Measurements from ENCODE around the gene ENSA.
"Not testable (repeated sequence)": the region's sequence is repeated elsewhere in the genome, so short reads cannot be mapped to it uniquely, and the experiment has no call there.

ENSA gene

GRCh38 chr1:150654635-150655034 is 25.2 kb upstream of the ENSA start:
- H3K9ac ChIP-seq (ENCODE audit: low read depth, low read length, poor library complexity); H2AK5ac ChIP-seq (ENCODE audit: low read depth, low read length); H4K8ac ChIP-seq (ENCODE audit: low read depth, low read length); H3K4me3 ChIP-seq (ENCODE audit: low read length in 2 of 2); H2BK120ac ChIP-seq (ENCODE audit: low read depth, low read length); H3K36me3 ChIP-seq (replicated peaks in 1 of 2; ENCODE audit: control insufficient read depth in 2 of 2, insufficient read depth in 2 of 2, low read length in 2 of 2); H3K23ac ChIP-seq (ENCODE audit: low read depth, low read length, poor library complexity); H3K27me3 ChIP-seq (ENCODE audit: control insufficient read depth in 3 of 3, insufficient read depth in 3 of 3, low read depth in 1 of 3, low read length in 3 of 3); H2BK15ac ChIP-seq (ENCODE audit: low read length); H3K4ac ChIP-seq (ENCODE audit: low read length); H3K9me3 ChIP-seq (replicated peaks in 1 of 2; ENCODE audit: control insufficient read depth in 2 of 2, insufficient read depth in 1 of 2, low read depth in 1 of 2, low read length in 2 of 2); H4K91ac ChIP-seq (ENCODE audit: low read depth, low read length, poor library complexity); H3K27ac ChIP-seq (replicated peaks; ENCODE audit: low read length); H3K4me2 ChIP-seq (ENCODE audit: insufficient read depth, low read length, poor library complexity, severe bottlenecking); H3K4me1 ChIP-seq (ENCODE audit: control insufficient read depth in 2 of 2, insufficient read depth in 1 of 2, low read depth in 1 of 2, low read length in 2 of 2); H2BK12ac ChIP-seq (ENCODE audit: low read length); H3K18ac ChIP-seq (ENCODE audit: low read length); H2AFZ ChIP-seq (ENCODE audit: low read length); H3K79me1 ChIP-seq (ENCODE audit: low read depth, low read length); DNase-seq (ENCODE audit: low spot score); H2BK5ac ChIP-seq (ENCODE audit: low read length); H3K14ac ChIP-seq (ENCODE audit: low read length): not testable (repeated sequence)
- no CpG with 5 or more reads among the region's 10 CpGs for WGBS, 2 donors (ENCODE audit: extremely low coverage in 2 of 2, insufficient read length in 2 of 2, insufficient replicate concordance in 1 of 2)

GRCh38 chr1:150650193-150650592 is 20.8 kb upstream of the ENSA start:
- no peak overlapping the region for H2BK15ac ChIP-seq (ENCODE audit: low read length)
- WGBS, 2 donors (ENCODE audit: extremely low coverage in 2 of 2, insufficient read length in 2 of 2, insufficient replicate concordance in 1 of 2) = no CpG with 5 or more reads among the region's 1 CpG
- H2AK5ac ChIP-seq (ENCODE audit: low read depth, low read length) = no peak overlapping the region
- H3K79me1 ChIP-seq (ENCODE audit: low read depth, low read length) = no peaks in the 10 kb centered on the region
- no peak overlapping the region for H3K4me2 ChIP-seq (ENCODE audit: insufficient read depth, low read length, poor library complexity, severe bottlenecking)
- H2BK12ac ChIP-seq (ENCODE audit: low read length) = no peak overlapping the region
- no peaks in the 10 kb centered on the region for H3K9me3 ChIP-seq (replicated peaks in 1 of 2; ENCODE audit: control insufficient read depth in 2 of 2, insufficient read depth in 1 of 2, low read depth in 1 of 2, low read length in 2 of 2)
- H3K14ac ChIP-seq (ENCODE audit: low read length) = no peak overlapping the region
- no peak for DNase-seq (ENCODE audit: low spot score)
- no peaks in the 10 kb centered on the region for H3K4me1 ChIP-seq (ENCODE audit: control insufficient read depth in 2 of 2, insufficient read depth in 1 of 2, low read depth in 1 of 2, low read length in 2 of 2)
- H3K23ac ChIP-seq (ENCODE audit: low read depth, low read length, poor library complexity) = no peak overlapping the region
- no peak overlapping the region for H2BK5ac ChIP-seq (ENCODE audit: low read length)
- H3K4ac ChIP-seq (ENCODE audit: low read length) = no peak overlapping the region
- no peak overlapping the region for H4K8ac ChIP-seq (ENCODE audit: low read depth, low read length)
- H3K4me3 ChIP-seq (ENCODE audit: low read length in 2 of 2) = no peak overlapping the region
- H4K91ac ChIP-seq (ENCODE audit: low read depth, low read length, poor library complexity) = no peak overlapping the region
- H3K9ac ChIP-seq (ENCODE audit: low read depth, low read length, poor library complexity) = no peak overlapping the region
- no peak overlapping the region for H3K27ac ChIP-seq (replicated peaks; ENCODE audit: low read length)
- no peak overlapping the region for H2BK120ac ChIP-seq (ENCODE audit: low read depth, low read length)
- peaks cover 5 to 38% of the 10 kb centered on the region in 2 donors for H3K36me3 ChIP-seq (replicated peaks in 1 of 2; ENCODE audit: control insufficient read depth in 2 of 2, insufficient read depth in 2 of 2, low read length in 2 of 2)
- H3K27me3 ChIP-seq (ENCODE audit: control insufficient read depth in 3 of 3, insufficient read depth in 3 of 3, low read depth in 1 of 3, low read length in 3 of 3) = no peaks in the 10 kb centered on the region
- H3K18ac ChIP-seq (ENCODE audit: low read length) = no peak overlapping the region
- H2AFZ ChIP-seq (ENCODE audit: low read length) = no peak overlapping the region

- H2BK5ac ChIP-seq (ENCODE audit: low read length) = no peak overlapping the region
- no peak overlapping the region for H3K9ac ChIP-seq (ENCODE audit: low read depth, low read length, poor library complexity)
- no peak overlapping the region for H2BK15ac ChIP-seq (ENCODE audit: low read length)
- H3K36me3 ChIP-seq (replicated peaks in 1 of 2; ENCODE audit: control insufficient read depth in 2 of 2, insufficient read depth in 2 of 2, low read length in 2 of 2) = peaks cover 5 to 38% of the 10 kb centered on the region in 2 donors
- no peak overlapping the region for H3K27ac ChIP-seq (replicated peaks; ENCODE audit: low read length)
- H3K23ac ChIP-seq (ENCODE audit: low read depth, low read length, poor library complexity) = no peak overlapping the region
- DNase-seq (ENCODE audit: low spot score) = no peak
- H4K8ac ChIP-seq (ENCODE audit: low read depth, low read length) = no peak overlapping the region
- no peaks in the 10 kb centered on the region for H3K9me3 ChIP-seq (replicated peaks in 1 of 2; ENCODE audit: control insufficient read depth in 2 of 2, insufficient read depth in 1 of 2, low read depth in 1 of 2, low read length in 2 of 2)
- H2AFZ ChIP-seq (ENCODE audit: low read length) = no peak overlapping the region
- H3K18ac ChIP-seq (ENCODE audit: low read length) = no peak overlapping the region
- H3K4me3 ChIP-seq (ENCODE audit: low read length in 2 of 2) = no peak overlapping the region
- no peak overlapping the region for H3K4ac ChIP-seq (ENCODE audit: low read length)
- H3K4me1 ChIP-seq (ENCODE audit: control insufficient read depth in 2 of 2, insufficient read depth in 1 of 2, low read depth in 1 of 2, low read length in 2 of 2) = no peaks in the 10 kb centered on the region
- no peak overlapping the region for H3K14ac ChIP-seq (ENCODE audit: low read length)
- H4K91ac ChIP-seq (ENCODE audit: low read depth, low read length, poor library complexity) = no peak overlapping the region
- H3K27me3 ChIP-seq (ENCODE audit: control insufficient read depth in 3 of 3, insufficient read depth in 3 of 3, low read depth in 1 of 3, low read length in 3 of 3) = no peaks in the 10 kb centered on the region
- H2BK12ac ChIP-seq (ENCODE audit: low read length) = no peak overlapping the region
- no peak overlapping the region for H3K4me2 ChIP-seq (ENCODE audit: insufficient read depth, low read length, poor library complexity, severe bottlenecking)
- no peak overlapping the region for H2BK120ac ChIP-seq (ENCODE audit: low read depth, low read length)
- no peak overlapping the region for H2AK5ac ChIP-seq (ENCODE audit: low read depth, low read length)
- WGBS, 2 donors (ENCODE audit: extremely low coverage in 2 of 2, insufficient read length in 2 of 2, insufficient replicate concordance in 1 of 2) = no CpG with 5 or more reads among the region's 5 CpGs
- H3K79me1 ChIP-seq (ENCODE audit: low read depth, low read length) = no peaks in the 10 kb centered on the region
Measured at GRCh38 chr1:150649441-150650075, 20.1 kb upstream of the ENSA start.

- H3K9ac ChIP-seq (ENCODE audit: low read depth, low read length, poor library complexity) = no peak overlapping the region
- H3K79me1 ChIP-seq (ENCODE audit: low read depth, low read length) = no peaks in the 10 kb centered on the region
- H2BK5ac ChIP-seq (ENCODE audit: low read length) = no peak overlapping the region
Measured at GRCh38 chr1:150642296-150642695, 12.9 kb upstream of the ENSA start.

More at GRCh38 chr1:150642296-150642695, 12.9 kb upstream of the ENSA start:
- no CpG with 5 or more reads among the region's 4 CpGs for whole genome bisulfite sequencing, 2 donors (ENCODE audit: extremely low coverage in 2 of 2, insufficient read length in 2 of 2, insufficient replicate concordance in 1 of 2)
- Histone ChIP-seq H3K4me2 (ENCODE audit: insufficient read depth, low read length, poor library complexity, severe bottlenecking) (no peak overlapping the region), H3K18ac (ENCODE audit: low read length) (no peak overlapping the region), H3K23ac (ENCODE audit: low read depth, low read length, poor library complexity) (no peak overlapping the region), H2AFZ (ENCODE audit: low read length) (no peak overlapping the region), H4K91ac (ENCODE audit: low read depth, low read length, poor library complexity) (no peak overlapping the region), H3K27me3 (ENCODE audit: control insufficient read depth in 3 of 3, insufficient read depth in 3 of 3, low read depth in 1 of 3, low read length in 3 of 3) (no peaks in the 10 kb centered on the region), H2BK12ac (ENCODE audit: low read length) (no peak overlapping the region), H3K4ac (ENCODE audit: low read length) (no peak overlapping the region), H3K14ac (ENCODE audit: low read length) (no peak overlapping the region), H3K36me3 (replicated peaks in 1 of 2; ENCODE audit: control insufficient read depth in 2 of 2, insufficient read depth in 2 of 2, low read length in 2 of 2) (peaks cover 2 to 17% of the 10 kb centered on the region in 2 donors), H3K4me1 (ENCODE audit: control insufficient read depth in 2 of 2, insufficient read depth in 1 of 2, low read depth in 1 of 2, low read length in 2 of 2) (peaks cover 2 to 5% of the 10 kb centered on the region in 2 donors), H3K9me3 (replicated peaks in 1 of 2; ENCODE audit: control insufficient read depth in 2 of 2, insufficient read depth in 1 of 2, low read depth in 1 of 2, low read length in 2 of 2) (no peaks in the 10 kb centered on the region), H4K8ac (ENCODE audit: low read depth, low read length) (no peak overlapping the region), H3K27ac (replicated peaks; ENCODE audit: low read length) (no peak overlapping the region), H2BK120ac (ENCODE audit: low read depth, low read length) (no peak overlapping the region), H3K4me3 (ENCODE audit: low read length in 2 of 2) (no peak overlapping the region), H2BK15ac (ENCODE audit: low read length) (no peak overlapping the region), H2AK5ac (ENCODE audit: low read depth, low read length) (no peak overlapping the region)
- no peak for DNase-seq (ENCODE audit: low spot score)
